Mesendoderm (in vitro differentiated cells): ENCODE data around the gene CALB2.

ENCODE experiments used
- DNase-seq: peaks from one replicate; pipeline ENCODE4 v3.0.0; 2013
- H2AK5ac ChIP-seq: 2 replicates; pipeline ENCODE4 v1.6.1; 2013; ENCODE audit warnings: low read length, inconsistent platforms
- H2BK120ac ChIP-seq: 2 replicates; pipeline ENCODE4 v1.6.1; 2013; ENCODE audit warnings: low read depth, mild to moderate bottlenecking, low read length, moderate library complexity, mixed read lengths
- H2BK15ac ChIP-seq: replicated peaks from 2 replicates; pipeline ENCODE4 v1.6.1; 2013; ENCODE audit warnings: low read depth, mild to moderate bottlenecking, moderate library complexity
- H2BK5ac ChIP-seq: 2 replicates; pipeline ENCODE4 v1.6.1; 2013; ENCODE audit warnings: low read length, inconsistent platforms
- H3K18ac ChIP-seq: 2 replicates; pipeline ENCODE4 v1.6.1; 2013; ENCODE audit warnings: mild to moderate bottlenecking, low read length, mixed read lengths
- H3K23ac ChIP-seq: one replicate; pipeline ENCODE4 v1.6.1; 2013; ENCODE audit warnings: low read length
- H3K27ac ChIP-seq: 2 replicates; pipeline ENCODE4 v1.5.1; 2013; ENCODE audit warnings: low read depth, mild to moderate bottlenecking, inconsistent platforms, low read length, moderate library complexity
- H3K27me3 ChIP-seq: 2 replicates; pipeline ENCODE4 v1.6.1; 2013; ENCODE audit warnings: low read length, control low read depth, mild to moderate bottlenecking, inconsistent platforms; ENCODE audit not compliant: insufficient read depth, poor library complexity
- H3K36me3 ChIP-seq: 2 replicates; pipeline ENCODE4 v1.6.1; 2013; ENCODE audit warnings: low read length, inconsistent platforms; ENCODE audit not compliant: control insufficient read depth, insufficient read depth
- H3K4ac ChIP-seq: one replicate; pipeline ENCODE4 v1.6.1; 2013; ENCODE audit warnings: low read depth, mild to moderate bottlenecking, low read length, moderate library complexity
- H3K4me1 ChIP-seq: 2 replicates; pipeline ENCODE4 v1.6.1; 2013; ENCODE audit warnings: low read depth, low read length, inconsistent platforms; ENCODE audit not compliant: control insufficient read depth
- H3K4me2 ChIP-seq: 2 replicates; pipeline ENCODE4 v1.6.1; 2013; ENCODE audit warnings: low read length
- H3K4me3 ChIP-seq: 2 replicates; pipeline ENCODE4 v1.5.1; 2013; ENCODE audit warnings: mild to moderate bottlenecking, low read length
- H3K56ac ChIP-seq: one replicate; pipeline ENCODE4 v1.6.1; 2013; ENCODE audit warnings: low read length
- H3K79me1 ChIP-seq: 2 replicates; pipeline ENCODE4 v1.6.1; 2013; ENCODE audit warnings: low read length, inconsistent platforms
- H3K79me2 ChIP-seq: 2 replicates; pipeline ENCODE4 v1.6.1; 2013; ENCODE audit warnings: mild to moderate bottlenecking, low read length; ENCODE audit not compliant: control insufficient read depth, insufficient read depth
- H3K9ac ChIP-seq: 2 replicates; pipeline ENCODE4 v1.6.1; 2013; ENCODE audit warnings: low read length, inconsistent platforms
- H4K5ac ChIP-seq: one replicate; pipeline ENCODE4 v1.6.1; 2013; ENCODE audit warnings: low read length
- H4K8ac ChIP-seq: one replicate; pipeline ENCODE4 v1.6.1; 2013; ENCODE audit warnings: low read depth, mild to moderate bottlenecking, control low read depth, low read length, moderate library complexity
- WGBS: extraction: QIAGEN DNeasy Blood & Tissue Kit; methylation state at CpG from one replicate; pipeline ENCODE4 v1.1.7; 2013; ENCODE audit warnings: low lambda C conversion rate, missing lambda C conversion rate; ENCODE audit not compliant: insufficient coverage; ENCODE audit errors: extremely low coverage; 5-methylcytosine and 5-hydroxymethylcytosine counted together

CALB2 gene

GRCh38 chr16:71425746-71426068, 67.2 kb downstream of the CALB2 start:
- no peak overlapping the region for H4K8ac ChIP-seq
- no peak overlapping the region for H2BK15ac ChIP-seq
- no peak for DNase-seq
- no peak overlapping the region for H3K27ac ChIP-seq
- no peaks in the 10 kb centered on the region for H3K27me3 ChIP-seq
- no peak overlapping the region for H2BK120ac ChIP-seq
- no CpG with 5 or more reads among the region's 18 CpGs for WGBS
- H4K5ac ChIP-seq: no peak overlapping the region
- H3K79me1 ChIP-seq: no peaks in the 10 kb centered on the region
- H2AK5ac ChIP-seq: no peak overlapping the region
- no peak overlapping the region for H3K23ac ChIP-seq
- no peaks in the 10 kb centered on the region for H3K79me2 ChIP-seq
- no peak overlapping the region for H2BK5ac ChIP-seq
- H3K4ac ChIP-seq: no peak overlapping the region
- peak overlapping the region; percentile 48 for H3K4me3 ChIP-seq
- no peak overlapping the region for H3K18ac ChIP-seq
- H3K9ac ChIP-seq: peak overlapping the region; percentile 36
- H3K4me2 ChIP-seq: peak overlapping the region; percentile 46
- no peaks in the 10 kb centered on the region for H3K4me1 ChIP-seq
- no peaks in the 10 kb centered on the region for H3K36me3 ChIP-seq
- H3K56ac ChIP-seq: peak overlapping the region; percentile 78

GRCh38 chr16:71426069-71426879, 67.8 kb downstream of the CALB2 start:
- Histone ChIP-seq H3K4me1 (no peaks in the 10 kb centered on the region), H3K27me3 (no peaks in the 10 kb centered on the region), H3K23ac (no peak overlapping the region), H3K4me2 (peak overlapping the region; percentile 46), H2BK15ac (no peak overlapping the region), H3K4ac (no peak overlapping the region), H3K36me3 (no peaks in the 10 kb centered on the region), H2AK5ac (no peak overlapping the region), H3K56ac (peak overlapping the region; percentile 78), H3K27ac (no peak overlapping the region), H4K8ac (no peak overlapping the region), H2BK5ac (no peak overlapping the region), H3K4me3 (peak overlapping the region; percentile 48), H3K18ac (no peak overlapping the region), H3K79me2 (no peaks in the 10 kb centered on the region), H4K5ac (no peak overlapping the region), H3K9ac (peak overlapping the region; percentile 36), H2BK120ac (no peak overlapping the region), H3K79me1 (no peaks in the 10 kb centered on the region)
- WGBS: no CpG with 5 or more reads among the region's 48 CpGs
- DNase-seq: peak; percentile 100

GRCh38 chr16:71426880-71427615, 68.5 kb downstream of the CALB2 start:
- no peak overlapping the region for H3K4ac ChIP-seq
- H2BK15ac ChIP-seq: no peak overlapping the region
- H4K5ac ChIP-seq: no peak overlapping the region
- no peak overlapping the region for H3K23ac ChIP-seq
- no peak overlapping the region for H3K27ac ChIP-seq
- no CpG with 5 or more reads among the region's 12 CpGs for WGBS
- no peak overlapping the region for H2BK5ac ChIP-seq
- H2BK120ac ChIP-seq: no peak overlapping the region
- no peaks in the 10 kb centered on the region for H3K4me1 ChIP-seq
- no peak for DNase-seq
- H3K18ac ChIP-seq: no peak overlapping the region
- no peak overlapping the region for H2AK5ac ChIP-seq
- H3K79me1 ChIP-seq: no peaks in the 10 kb centered on the region
- no peak overlapping the region for H4K8ac ChIP-seq
- no peaks in the 10 kb centered on the region for H3K27me3 ChIP-seq
- no peaks in the 10 kb centered on the region for H3K36me3 ChIP-seq
- H3K56ac ChIP-seq: no peak overlapping the region
- no peaks in the 10 kb centered on the region for H3K79me2 ChIP-seq
- H3K4me2 ChIP-seq: no peak overlapping the region
- no peak overlapping the region for H3K4me3 ChIP-seq
- no peak overlapping the region for H3K9ac ChIP-seq

GRCh38 chr16:71428385-71428784, 69.9 kb downstream of the CALB2 start:
- no peaks in the 10 kb centered on the region for H3K79me2 ChIP-seq
- no peak overlapping the region for H3K27ac ChIP-seq

GRCh38 chr16:71428883-71429282, 70.4 kb downstream of the CALB2 start:
- H3K9ac ChIP-seq: no peak overlapping the region
- H3K4me3 ChIP-seq: no peak overlapping the region
- H4K5ac ChIP-seq: no peak overlapping the region
- H3K79me1 ChIP-seq: no peaks in the 10 kb centered on the region
- H2BK15ac ChIP-seq: no peak overlapping the region
- no peak overlapping the region for H2BK5ac ChIP-seq
- no peak overlapping the region for H3K4me2 ChIP-seq
- H3K27me3 ChIP-seq: no peaks in the 10 kb centered on the region
- H3K27ac ChIP-seq: no peak overlapping the region
- no peak for DNase-seq
- no peak overlapping the region for H3K56ac ChIP-seq
- no peak overlapping the region for H3K4ac ChIP-seq
- H3K79me2 ChIP-seq: no peaks in the 10 kb centered on the region
- no peak overlapping the region for H2AK5ac ChIP-seq
- no peak overlapping the region for H3K18ac ChIP-seq
- H2BK120ac ChIP-seq: no peak overlapping the region
- no CpG with 5 or more reads among the region's 2 CpGs for WGBS
- H3K4me1 ChIP-seq: no peaks in the 10 kb centered on the region
- no peaks in the 10 kb centered on the region for H3K36me3 ChIP-seq
- no peak overlapping the region for H4K8ac ChIP-seq
- H3K23ac ChIP-seq: no peak overlapping the region

More at GRCh38 chr16:71428385-71428784, 69.9 kb downstream of the CALB2 start:
- Histone ChIP-seq H2BK15ac (no peak overlapping the region), H2AK5ac (no peak overlapping the region), H3K4me2 (no peak overlapping the region), H3K56ac (no peak overlapping the region), H2BK5ac (no peak overlapping the region), H3K36me3 (no peaks in the 10 kb centered on the region), H2BK120ac (no peak overlapping the region), H3K4me3 (no peak overlapping the region), H3K18ac (no peak overlapping the region), H3K4me1 (no peaks in the 10 kb centered on the region), H3K79me1 (no peaks in the 10 kb centered on the region), H3K23ac (no peak overlapping the region), H3K27me3 (no peaks in the 10 kb centered on the region), H4K5ac (no peak overlapping the region), H4K8ac (no peak overlapping the region), H3K9ac (no peak overlapping the region), H3K4ac (no peak overlapping the region)
- no peak for DNase-seq
